ENCODE results near the gene C10orf120. TPM values are rescaled to one million over a fixed set of nuclear protein-coding genes. Genes with fewer than 3 reads are reported as not detected.

Gene C10orf120
- total RNA-seq, 1 donor from 2014 or later = not detected

DNA sequence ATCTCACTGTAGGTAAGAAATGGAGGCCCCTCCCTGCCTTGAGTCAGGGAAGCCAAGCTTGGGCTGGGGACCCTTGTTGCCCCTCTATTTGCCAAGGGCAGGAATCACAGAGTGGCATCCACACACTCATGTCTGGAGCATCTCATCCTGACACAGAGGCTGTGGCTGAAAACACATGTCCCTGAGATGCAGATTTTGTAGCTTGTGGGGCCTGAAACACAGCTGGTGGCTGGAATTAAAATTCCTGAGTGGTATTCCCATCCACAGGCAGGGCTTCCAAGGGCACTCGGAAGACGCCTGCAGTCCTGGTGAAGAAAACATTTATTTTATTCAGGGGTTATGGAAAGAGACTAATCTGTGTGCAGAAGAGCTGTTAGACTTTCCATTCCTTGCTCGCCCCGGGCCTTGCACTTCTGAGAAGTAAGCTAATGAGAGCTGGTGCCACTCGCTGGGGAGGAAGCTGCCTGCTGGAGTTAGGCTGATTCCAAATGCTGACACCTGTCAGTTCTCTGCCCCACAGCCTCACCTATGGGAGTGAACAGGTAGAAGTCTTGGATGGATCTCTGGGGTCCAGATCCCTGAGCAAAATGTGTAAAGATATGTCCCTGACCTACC is 36.0 kb downstream of the C10orf120 start:
- no peaks in the 10 kb centered on the region for H3K36me3 Mint-ChIP-seq
- H3K4me1 Mint-ChIP-seq = peaks cover 3% of the 10 kb centered on the region
- no peak overlapping the region for H3K4me3 Mint-ChIP-seq
- H3K27ac Mint-ChIP-seq = no peak overlapping the region
- TF ChIP-seq, protein P1, sequence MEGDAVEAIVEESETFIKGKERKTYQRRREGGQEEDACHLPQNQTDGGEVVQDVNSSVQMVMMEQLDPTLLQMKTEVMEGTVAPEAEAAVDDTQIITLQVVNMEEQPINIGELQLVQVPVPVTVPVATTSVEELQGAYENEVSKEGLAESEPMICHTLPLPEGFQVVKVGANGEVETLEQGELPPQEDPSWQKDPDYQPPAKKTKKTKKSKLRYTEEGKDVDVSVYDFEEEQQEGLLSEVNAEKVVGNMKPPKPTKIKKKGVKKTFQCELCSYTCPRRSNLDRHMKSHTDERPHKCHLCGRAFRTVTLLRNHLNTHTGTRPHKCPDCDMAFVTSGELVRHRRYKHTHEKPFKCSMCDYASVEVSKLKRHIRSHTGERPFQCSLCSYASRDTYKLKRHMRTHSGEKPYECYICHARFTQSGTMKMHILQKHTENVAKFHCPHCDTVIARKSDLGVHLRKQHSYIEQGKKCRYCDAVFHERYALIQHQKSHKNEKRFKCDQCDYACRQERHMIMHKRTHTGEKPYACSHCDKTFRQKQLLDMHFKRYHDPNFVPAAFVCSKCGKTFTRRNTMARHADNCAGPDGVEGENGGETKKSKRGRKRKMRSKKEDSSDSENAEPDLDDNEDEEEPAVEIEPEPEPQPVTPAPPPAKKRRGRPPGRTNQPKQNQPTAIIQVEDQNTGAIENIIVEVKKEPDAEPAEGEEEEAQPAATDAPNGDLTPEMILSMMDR (IDR thresholded peaks at IDR 0.05; ENCODE audit: unreplicated experiment) = no peak
- no peaks in the 10 kb centered on the region for H3K9me3 Mint-ChIP-seq
- peaks cover 43% of the 10 kb centered on the region for H3K27me3 Mint-ChIP-seq (ENCODE audit: low read depth)
- no peak for DNase-seq (ENCODE audit: low spot score in 2 of 2, unreplicated experiment in 2 of 2)

DNA sequence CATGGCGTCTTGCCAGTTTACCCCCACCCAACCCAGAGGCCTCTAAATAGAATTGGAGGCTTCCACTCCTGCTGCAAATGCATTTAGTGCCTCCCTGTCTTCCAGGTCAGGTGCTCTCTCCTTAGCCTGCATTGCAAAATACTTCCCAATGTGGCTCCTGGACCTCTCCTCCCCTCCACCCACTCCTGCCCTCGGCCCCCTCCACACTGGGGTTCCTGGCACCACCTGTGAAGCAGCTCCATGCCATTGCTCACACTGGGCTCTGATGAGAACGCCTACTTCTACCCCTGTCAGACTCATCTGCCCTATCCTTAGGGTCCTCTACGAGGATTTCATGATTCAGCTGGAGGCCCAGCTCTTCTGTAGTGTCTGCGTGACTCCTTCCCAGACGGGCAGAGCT is 37.4 kb downstream of the C10orf120 start:
- Mint-ChIP-seq H3K27ac (no peak overlapping the region), H3K9me3 (no peaks in the 10 kb centered on the region), H3K4me3 (no peak overlapping the region), H3K36me3 (no peaks in the 10 kb centered on the region), H3K4me1 (peaks cover 3% of the 10 kb centered on the region), H3K27me3 (ENCODE audit: low read depth) (peaks cover 40% of the 10 kb centered on the region)
- no peak for DNase-seq (ENCODE audit: low spot score in 2 of 2, unreplicated experiment in 2 of 2)
- TF ChIP-seq, protein P1 (IDR thresholded peaks at IDR 0.05; ENCODE audit: unreplicated experiment) = no peak

- H3K9me3 Mint-ChIP-seq = no peaks in the 10 kb centered on the region
- H3K27ac Mint-ChIP-seq = no peak overlapping the region
- peaks cover 47% of the 10 kb centered on the region for H3K27me3 Mint-ChIP-seq (ENCODE audit: low read depth)
Measured at GRCh38 chr10:122660696-122661095, 39.0 kb downstream of the C10orf120 start.

GRCh38 chr10:122659651-122660050 is 40.0 kb downstream of the C10orf120 start:
- Mint-ChIP-seq H3K27me3 (ENCODE audit: low read depth) (peaks cover 53% of the 10 kb centered on the region), H3K9me3 (no peaks in the 10 kb centered on the region), H3K4me3 (no peak overlapping the region), H3K4me1 (no peaks in the 10 kb centered on the region), H3K27ac (no peak overlapping the region), H3K36me3 (no peaks in the 10 kb centered on the region)
- no peak for DNase-seq (ENCODE audit: low spot score in 2 of 2, unreplicated experiment in 2 of 2)
- TF ChIP-seq, protein P1 (IDR thresholded peaks at IDR 0.05; ENCODE audit: unreplicated experiment) = no peak

More at GRCh38 chr10:122660696-122661095, 39.0 kb downstream of the C10orf120 start:
- peaks cover 3% of the 10 kb centered on the region for H3K4me1 Mint-ChIP-seq
- no peak overlapping the region for H3K4me3 Mint-ChIP-seq
- TF ChIP-seq, protein P1 (IDR thresholded peaks at IDR 0.05; ENCODE audit: unreplicated experiment) = no peak
- DNase-seq (ENCODE audit: low spot score in 2 of 2, unreplicated experiment in 2 of 2) = no peak
- H3K36me3 Mint-ChIP-seq = no peaks in the 10 kb centered on the region

DNA sequence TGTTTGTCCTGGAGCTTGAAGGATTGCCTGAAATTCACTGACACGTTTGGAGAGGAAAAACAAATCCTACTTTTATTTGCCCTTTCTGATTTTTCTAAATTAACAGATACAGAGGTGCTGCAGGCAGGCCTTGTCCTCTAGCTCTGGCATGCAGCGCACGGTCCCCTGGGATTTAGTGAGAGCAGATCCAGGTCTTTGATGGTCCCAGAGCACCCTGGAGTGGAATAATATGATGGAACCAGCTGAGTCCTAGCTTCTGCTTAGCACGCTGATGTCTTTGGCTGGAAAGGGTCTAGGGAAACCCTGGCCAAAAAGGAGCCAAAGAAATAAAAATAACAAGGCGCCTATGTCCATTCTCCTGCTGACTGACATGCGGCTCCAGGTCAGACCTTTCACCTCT is 40.5 kb downstream of the C10orf120 start:
- Mint-ChIP-seq H3K4me3 (no peak overlapping the region), H3K4me1 (no peaks in the 10 kb centered on the region), H3K27ac (no peak overlapping the region), H3K36me3 (no peaks in the 10 kb centered on the region), H3K9me3 (no peaks in the 10 kb centered on the region), H3K27me3 (ENCODE audit: low read depth) (peaks cover 55% of the 10 kb centered on the region)
- no peak for DNase-seq (ENCODE audit: low spot score in 2 of 2, unreplicated experiment in 2 of 2)
- TF ChIP-seq, protein P1 (IDR thresholded peaks at IDR 0.05; ENCODE audit: unreplicated experiment) = no peak

All from mesothelial cell of epicardium (in vitro differentiated cells).